22Rv1 (cell line): Measurements from ENCODE around the gene CAVIN4.

Experiments
- H3K27ac ChIP-seq: fragments of 450-650 bp; 2 replicates; pipeline ENCODE4 v1.5.1; 2017
- ZFX ChIP-seq: fragments of 450-650 bp; IDR thresholded peaks from 2 replicates; pipeline ENCODE4 v1.6.1; 2017; ENCODE audit warnings: antibody characterized with exemption, borderline replicate concordance
- TF ChIP-seq, protein P1 (sequence below): fragments of 450-650 bp; IDR thresholded peaks from 2 replicates; pipeline ENCODE4 v1.5.1; 2017; ENCODE audit warnings: mild to moderate bottlenecking

The CAVIN4 gene

DNA sequence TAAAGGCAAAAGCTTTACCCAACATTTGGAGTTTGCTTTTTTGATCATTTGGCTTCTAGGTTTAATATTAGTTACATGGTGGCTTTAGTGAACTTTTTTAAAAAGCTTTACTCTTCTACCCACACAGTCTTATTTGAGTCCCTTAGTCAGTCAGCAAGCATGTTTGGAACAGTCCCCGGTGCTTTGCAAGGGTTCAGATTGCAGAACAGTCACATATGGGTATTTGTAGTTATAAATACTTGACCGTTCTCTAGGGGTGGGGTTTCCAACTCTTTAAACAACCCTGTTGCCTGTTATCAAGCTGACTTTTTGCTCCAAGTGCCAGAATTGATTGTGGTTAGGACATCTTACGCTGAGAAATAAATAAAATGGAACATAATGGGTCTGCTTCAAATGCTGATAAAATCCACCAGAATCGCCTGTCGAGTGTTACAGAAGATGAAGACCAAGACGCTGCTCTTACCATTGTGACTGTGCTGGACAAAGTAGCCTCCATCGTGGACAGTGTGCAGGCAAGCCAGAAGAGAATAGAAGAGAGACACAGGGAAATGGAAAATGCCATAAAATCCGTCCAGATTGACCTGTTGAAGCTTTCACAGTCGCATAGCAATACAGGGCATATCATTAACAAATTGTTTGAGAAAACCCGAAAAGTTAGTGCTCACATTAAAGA, at the start of gene CAVIN4:
CAVIN4 (plus strand) TSS at position 304 of the 673 bp plus-strand sequence; CDS start at position 369, 65 bp downstream.
- no peak for TF ChIP-seq ZFX
- TF ChIP-seq, protein P1, sequence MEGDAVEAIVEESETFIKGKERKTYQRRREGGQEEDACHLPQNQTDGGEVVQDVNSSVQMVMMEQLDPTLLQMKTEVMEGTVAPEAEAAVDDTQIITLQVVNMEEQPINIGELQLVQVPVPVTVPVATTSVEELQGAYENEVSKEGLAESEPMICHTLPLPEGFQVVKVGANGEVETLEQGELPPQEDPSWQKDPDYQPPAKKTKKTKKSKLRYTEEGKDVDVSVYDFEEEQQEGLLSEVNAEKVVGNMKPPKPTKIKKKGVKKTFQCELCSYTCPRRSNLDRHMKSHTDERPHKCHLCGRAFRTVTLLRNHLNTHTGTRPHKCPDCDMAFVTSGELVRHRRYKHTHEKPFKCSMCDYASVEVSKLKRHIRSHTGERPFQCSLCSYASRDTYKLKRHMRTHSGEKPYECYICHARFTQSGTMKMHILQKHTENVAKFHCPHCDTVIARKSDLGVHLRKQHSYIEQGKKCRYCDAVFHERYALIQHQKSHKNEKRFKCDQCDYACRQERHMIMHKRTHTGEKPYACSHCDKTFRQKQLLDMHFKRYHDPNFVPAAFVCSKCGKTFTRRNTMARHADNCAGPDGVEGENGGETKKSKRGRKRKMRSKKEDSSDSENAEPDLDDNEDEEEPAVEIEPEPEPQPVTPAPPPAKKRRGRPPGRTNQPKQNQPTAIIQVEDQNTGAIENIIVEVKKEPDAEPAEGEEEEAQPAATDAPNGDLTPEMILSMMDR, result no peak
- H3K27ac ChIP-seq, result no peak within 1 kb of the TSS

DNA sequence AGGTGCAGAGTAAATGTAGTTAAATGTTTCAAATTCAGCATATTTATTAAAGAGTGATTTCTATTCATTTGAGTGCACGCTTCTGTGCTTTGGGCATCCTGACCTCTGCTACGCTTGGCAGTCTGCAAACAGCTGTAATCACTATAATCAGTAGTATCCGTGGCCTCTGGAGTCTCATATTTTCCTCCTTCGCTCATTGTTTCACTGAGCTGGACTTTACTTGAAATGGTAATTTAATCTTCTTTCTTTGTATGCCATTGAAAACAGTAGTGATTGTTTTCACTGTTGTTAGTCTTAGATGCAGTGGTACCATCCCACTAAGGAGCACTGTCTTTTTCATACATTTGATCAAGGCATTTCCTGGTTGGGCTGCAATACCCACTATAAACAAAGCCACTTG, 43.5 kb upstream of the CAVIN4 start:
- TF ChIP-seq, protein P1, result no peak
- no peak for TF ChIP-seq ZFX
- H3K27ac ChIP-seq, result no peak overlapping the region

DNA sequence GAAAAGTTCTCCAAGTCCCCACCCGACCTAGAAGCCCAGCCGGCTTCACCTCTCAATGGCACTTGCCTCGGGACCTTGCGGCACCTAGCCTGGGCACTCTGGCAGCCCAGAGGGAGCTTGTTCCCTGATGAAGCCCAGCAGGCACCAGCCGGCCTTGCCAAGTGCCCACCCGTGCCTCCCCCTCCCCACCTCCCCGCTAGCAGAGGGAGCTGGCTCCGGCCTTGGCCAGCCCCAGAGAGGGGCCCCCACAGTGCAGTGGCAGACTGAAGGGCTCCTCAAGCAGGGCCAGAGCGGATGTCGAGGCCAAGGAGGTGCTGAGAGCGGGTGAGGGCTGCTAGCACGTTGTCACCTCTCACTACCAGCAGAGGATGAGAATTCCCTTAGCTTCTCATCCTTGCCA, 37.6 kb upstream of the CAVIN4 start:
- TF ChIP-seq, protein P1, result no peak
- TF ChIP-seq ZFX, result no peak
- no peak overlapping the region for H3K27ac ChIP-seq

- H3K27ac ChIP-seq, result no peak overlapping the region
- TF ChIP-seq ZFX, result no peak
- TF ChIP-seq, protein P1, result no peak
Observed at GRCh38 chr9:100549048-100549447, 28.8 kb upstream of the CAVIN4 start.

DNA sequence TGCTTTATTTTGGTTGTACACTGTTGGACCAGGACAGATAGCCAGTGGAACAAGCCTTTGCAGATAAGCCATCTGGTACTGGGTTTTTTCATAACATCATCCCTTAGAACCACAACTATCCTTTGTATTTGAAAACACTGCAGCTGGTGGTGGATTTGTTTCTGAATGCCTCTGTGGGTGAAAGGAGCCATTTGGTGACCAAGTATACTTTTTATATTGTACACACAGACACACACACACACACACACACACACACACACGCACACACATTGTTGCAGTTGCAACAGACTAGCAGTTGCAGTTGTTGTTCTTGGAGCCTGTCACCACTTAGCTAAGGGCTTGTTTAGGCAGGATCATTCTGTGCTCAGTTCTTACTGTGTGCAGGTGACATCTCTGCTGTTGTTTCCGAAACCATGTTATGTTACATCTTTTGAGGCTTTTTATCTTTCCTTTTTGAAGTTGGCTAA, 22.9 kb upstream of the CAVIN4 start:
- no peak overlapping the region for H3K27ac ChIP-seq
- TF ChIP-seq, protein P1, result no peak
- no peak for TF ChIP-seq ZFX

DNA sequence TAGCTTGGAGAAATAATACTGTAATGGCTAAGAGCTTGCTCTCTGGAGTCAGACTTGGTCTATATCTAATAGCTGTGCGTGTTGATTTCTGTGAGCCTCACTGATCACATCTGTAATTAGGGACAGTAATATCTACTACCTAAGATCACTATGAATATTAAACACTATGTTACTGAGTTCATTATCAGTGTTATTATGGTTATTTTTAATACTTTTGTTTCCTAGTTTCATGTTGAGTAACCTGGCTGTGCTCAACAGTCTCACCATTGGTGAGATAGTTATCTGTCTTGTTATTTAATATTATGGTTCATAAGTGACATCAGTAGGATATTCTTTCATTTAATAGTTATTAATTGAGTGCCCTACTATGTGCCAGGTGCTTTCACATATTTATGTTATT, 22.4 kb upstream of the CAVIN4 start:
- TF ChIP-seq, protein P1, result no peak
- TF ChIP-seq ZFX, result no peak
- no peak overlapping the region for H3K27ac ChIP-seq

DNA sequence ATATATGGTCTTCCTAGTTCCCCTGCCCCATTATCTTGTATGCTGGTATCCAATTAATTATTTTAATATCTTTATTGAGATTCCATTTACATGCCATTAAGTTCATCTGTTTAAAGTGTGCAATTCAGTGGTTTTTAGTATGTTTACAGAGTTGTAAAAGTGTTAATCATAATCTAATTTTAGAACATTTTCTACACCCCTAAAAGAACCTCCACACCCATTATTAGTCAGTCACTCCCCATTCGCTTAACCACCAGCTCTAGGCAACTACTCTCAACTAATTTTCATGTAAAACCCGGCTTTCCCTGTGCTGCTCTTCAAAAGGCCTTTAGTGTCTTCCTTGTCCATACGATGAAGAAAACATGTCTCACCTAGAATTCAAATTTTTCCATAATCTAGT, 20.8 kb upstream of the CAVIN4 start:
- TF ChIP-seq, protein P1, result no peak
- no peak for TF ChIP-seq ZFX
- no peak overlapping the region for H3K27ac ChIP-seq
